Right atrium auricular region (tissue), 2 donors: ENCODE results near the gene PNPLA1. TPM values are rescaled to one million over a fixed set of nuclear protein-coding genes. Genes with fewer than 3 reads are reported as not detected.

ENCODE experiments used
- DNase-seq: peaks from one replicate; pipeline ENCODE4 v3.0.0-alpha.2; 2019; ENCODE audit warnings: low spot score
- H3K27ac ChIP-seq, 2 donors: fragments of 200-600 bp; sonication (generic); 1 replicate in 1 of 2; 2 replicates in 1 of 2; pipeline ENCODE4 v1.5.1; 2016 to 2019
- H3K27me3 ChIP-seq, 2 donors: fragments of 200-600 bp; sonication (generic); one replicate each; pipeline versions ENCODE4 v1.5.1 to v1.6.0; 2017 to 2019
- H3K36me3 ChIP-seq: fragments of 200-600 bp; sonication (generic); one replicate; pipeline ENCODE4 v1.5.1; 2016
- H3K4me1 ChIP-seq, 2 donors: fragments of 200-600 bp; sonication (generic); one replicate each; pipeline versions ENCODE4 v1.5.1 to v1.6.0; 2017 to 2019
- H3K4me3 ChIP-seq, 2 donors: fragments of 200-600 bp; sonication (generic); 1 replicate in 1 of 2; 2 replicates in 1 of 2; pipeline ENCODE4 v1.5.1; 2017 to 2019; ENCODE audit warnings: mild to moderate bottlenecking in 1 of 2, moderate library complexity in 1 of 2
- H3K9me3 ChIP-seq, 2 donors: fragments of 200-600 bp; sonication (generic); one replicate each; pipeline ENCODE4 v1.5.1; 2019
- total RNA-seq, 2 donors: library from RNA; depleted of rRNA; stranded (reverse); fragments of >200 nt; gene quantifications; one replicate each; pipeline ENCODE4 v1.1.0, GENCODE V29; 2016
- TF ChIP-seq, protein P1 (sequence below), 2 donors: fragments of 200-600 bp; sonication (generic); IDR thresholded peaks; one replicate each; pipeline ENCODE4 v1.5.1; 2019; ENCODE audit warnings: antibody characterized with exemption in 2 of 2

The PNPLA1 gene
- total RNA-seq, 2 donors from 2014 or later: 0.20 TPM; not detected in 1

DNA sequence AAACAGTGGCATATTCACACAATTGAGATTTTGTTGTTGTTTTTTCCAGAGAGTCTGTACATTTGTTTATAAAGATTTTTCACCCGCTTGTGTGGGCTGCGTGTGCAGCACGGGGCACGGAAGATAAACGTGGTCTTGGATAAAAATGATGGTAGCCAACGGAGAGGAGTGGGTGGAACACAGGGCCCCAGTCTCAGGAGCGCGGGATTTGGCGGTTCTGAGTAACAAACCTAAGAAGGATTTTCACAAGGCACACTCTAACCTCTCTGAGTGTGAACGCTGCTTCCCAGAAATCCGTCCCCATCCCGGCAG, 70.4 kb downstream of the PNPLA1 start:
- H3K27ac ChIP-seq: no peak overlapping the region
- peaks cover 0 to 12% of the 10 kb centered on the region in 2 donors for H3K4me1 ChIP-seq
- no peak overlapping the region for H3K4me3 ChIP-seq
- TF ChIP-seq, protein P1, sequence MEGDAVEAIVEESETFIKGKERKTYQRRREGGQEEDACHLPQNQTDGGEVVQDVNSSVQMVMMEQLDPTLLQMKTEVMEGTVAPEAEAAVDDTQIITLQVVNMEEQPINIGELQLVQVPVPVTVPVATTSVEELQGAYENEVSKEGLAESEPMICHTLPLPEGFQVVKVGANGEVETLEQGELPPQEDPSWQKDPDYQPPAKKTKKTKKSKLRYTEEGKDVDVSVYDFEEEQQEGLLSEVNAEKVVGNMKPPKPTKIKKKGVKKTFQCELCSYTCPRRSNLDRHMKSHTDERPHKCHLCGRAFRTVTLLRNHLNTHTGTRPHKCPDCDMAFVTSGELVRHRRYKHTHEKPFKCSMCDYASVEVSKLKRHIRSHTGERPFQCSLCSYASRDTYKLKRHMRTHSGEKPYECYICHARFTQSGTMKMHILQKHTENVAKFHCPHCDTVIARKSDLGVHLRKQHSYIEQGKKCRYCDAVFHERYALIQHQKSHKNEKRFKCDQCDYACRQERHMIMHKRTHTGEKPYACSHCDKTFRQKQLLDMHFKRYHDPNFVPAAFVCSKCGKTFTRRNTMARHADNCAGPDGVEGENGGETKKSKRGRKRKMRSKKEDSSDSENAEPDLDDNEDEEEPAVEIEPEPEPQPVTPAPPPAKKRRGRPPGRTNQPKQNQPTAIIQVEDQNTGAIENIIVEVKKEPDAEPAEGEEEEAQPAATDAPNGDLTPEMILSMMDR (IDR thresholded peaks at IDR 0.05): no peak
- no peak for DNase-seq
- no peaks in the 10 kb centered on the region for H3K27me3 ChIP-seq
- H3K9me3 ChIP-seq: no peaks in the 10 kb centered on the region
- H3K36me3 ChIP-seq: no peaks in the 10 kb centered on the region

DNA sequence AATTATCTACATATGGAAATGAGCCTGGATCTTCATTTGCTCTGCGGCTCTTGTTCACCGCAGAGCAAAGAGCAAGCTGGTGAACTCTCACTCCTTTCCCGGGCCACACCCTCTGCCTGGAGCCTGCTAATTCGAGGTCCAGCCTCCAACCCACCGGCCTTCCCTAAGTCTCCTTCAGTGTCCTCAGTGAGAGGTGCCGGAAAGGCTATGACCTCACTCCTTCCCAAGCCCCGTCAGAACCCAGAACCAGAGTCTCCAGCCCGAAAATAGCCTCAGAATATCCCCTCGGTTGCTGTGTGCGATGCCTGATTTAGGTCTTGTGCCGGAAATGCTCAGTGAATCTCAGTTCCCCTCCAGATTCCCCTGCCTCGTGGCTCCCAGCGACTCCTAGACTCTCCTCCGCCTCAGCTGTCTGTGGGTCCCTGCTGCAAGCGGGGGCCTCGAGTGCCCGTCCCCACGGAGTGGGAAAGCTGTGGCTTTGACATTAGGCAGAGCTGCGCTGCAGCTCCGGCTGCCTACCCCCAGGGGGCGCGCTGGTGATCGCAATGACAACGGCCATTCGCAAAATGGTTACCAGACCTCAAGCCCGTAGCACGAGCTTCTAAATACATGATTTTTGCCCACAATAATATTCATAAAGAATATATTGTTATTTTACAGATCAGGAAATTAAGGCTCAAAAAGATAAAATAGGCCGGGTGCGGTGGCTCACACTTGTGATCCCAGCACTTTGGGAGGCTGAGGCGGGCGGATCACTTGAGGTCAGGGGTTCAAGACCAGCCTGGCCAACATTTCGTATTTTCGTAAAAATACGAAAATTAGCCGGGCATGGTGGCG, 71.0 kb downstream of the PNPLA1 start:
- Histone ChIP-seq H3K36me3 (no peaks in the 10 kb centered on the region), H3K4me3 (peak overlapping the region in 1 of 2 donors; percentile 24), H3K4me1 (peaks cover 0 to 12% of the 10 kb centered on the region in 2 donors), H3K9me3 (no peaks in the 10 kb centered on the region), H3K27ac (peak overlapping the region; percentile 40 to 45), H3K27me3 (no peaks in the 10 kb centered on the region)
- DNase-seq: peak; percentile 80
- TF ChIP-seq, protein P1 (IDR thresholded peaks at IDR 0.05): peak; percentile 95 to 99

DNA sequence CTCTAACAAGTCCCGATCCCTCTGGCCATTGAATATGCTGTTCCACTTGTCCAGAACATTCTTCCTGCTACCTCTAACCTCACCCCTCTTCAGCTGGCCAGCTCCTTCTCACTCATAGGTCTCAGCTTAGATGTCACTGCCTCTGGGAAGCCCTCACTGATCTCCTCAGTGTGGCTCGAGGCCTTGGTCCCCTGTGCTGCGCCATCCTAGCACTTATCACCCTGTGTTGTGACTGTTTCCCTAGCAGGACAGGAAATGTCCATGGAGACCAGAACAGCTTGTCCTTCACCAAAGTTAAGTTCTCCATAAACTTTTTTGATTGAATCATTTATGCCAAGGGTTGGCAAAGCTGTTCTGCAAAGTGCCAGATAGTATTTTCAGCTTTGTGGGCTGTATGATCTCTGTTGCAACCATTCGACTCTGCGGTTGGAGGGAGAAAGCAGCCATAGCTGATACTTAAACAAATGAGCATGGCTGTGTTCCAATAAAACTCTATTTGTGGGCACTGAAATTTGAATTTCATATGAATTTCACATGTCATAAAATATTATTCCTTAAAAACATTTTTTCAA, 73.3 kb downstream of the PNPLA1 start:
- TF ChIP-seq, protein P1 (IDR thresholded peaks at IDR 0.05): no peak
- Histone ChIP-seq H3K36me3 (no peaks in the 10 kb centered on the region), H3K27me3 (no peaks in the 10 kb centered on the region), H3K9me3 (no peaks in the 10 kb centered on the region), H3K4me3 (no peak overlapping the region), H3K27ac (no peak overlapping the region), H3K4me1 (peaks cover 0 to 12% of the 10 kb centered on the region in 2 donors)
- no peak for DNase-seq

DNA sequence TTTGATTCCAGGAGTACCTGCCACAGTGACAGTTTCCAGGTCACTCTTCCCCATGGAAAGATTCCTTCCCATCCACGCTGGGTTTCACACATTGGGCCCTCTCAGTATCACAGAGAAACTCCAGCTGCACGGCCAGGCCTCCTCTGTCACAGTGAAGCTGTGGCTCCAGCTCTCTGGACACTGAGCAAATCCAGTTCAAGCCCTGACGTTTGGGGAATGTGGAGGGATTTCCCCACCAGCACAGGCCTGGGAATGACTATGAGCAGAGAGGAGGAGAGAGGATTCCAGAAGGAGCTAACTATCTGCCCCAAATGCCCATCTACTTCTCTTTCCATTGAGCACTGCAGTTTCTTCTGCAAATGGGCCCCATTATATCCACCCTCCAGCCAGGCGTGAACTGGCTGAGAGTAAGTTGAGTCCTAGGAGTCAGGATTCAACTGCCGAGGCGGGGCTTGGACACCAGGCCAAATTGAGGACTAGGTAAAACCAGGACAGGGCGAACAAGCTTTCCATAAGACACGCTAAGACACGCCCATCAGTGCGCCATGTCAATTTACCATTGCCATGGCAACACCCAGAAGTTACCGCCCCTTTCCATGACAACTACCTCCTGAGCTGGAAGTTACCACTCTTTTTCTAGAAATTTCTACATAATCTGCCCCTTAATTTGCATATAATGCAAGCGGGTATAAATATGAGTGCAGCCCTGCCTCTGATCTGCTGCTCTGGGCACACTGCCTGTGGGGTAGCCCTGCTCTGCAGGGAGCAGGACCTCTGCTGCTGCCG, 76.0 kb downstream of the PNPLA1 start:
- Histone ChIP-seq H3K27me3 (no peaks in the 10 kb centered on the region), H3K9me3 (no peaks in the 10 kb centered on the region), H3K4me3 (no peak overlapping the region), H3K27ac (no peak overlapping the region), H3K4me1 (peaks cover 0 to 21% of the 10 kb centered on the region in 2 donors), H3K36me3 (no peaks in the 10 kb centered on the region)
- no peak for DNase-seq
- TF ChIP-seq, protein P1 (IDR thresholded peaks at IDR 0.05): no peak

DNA sequence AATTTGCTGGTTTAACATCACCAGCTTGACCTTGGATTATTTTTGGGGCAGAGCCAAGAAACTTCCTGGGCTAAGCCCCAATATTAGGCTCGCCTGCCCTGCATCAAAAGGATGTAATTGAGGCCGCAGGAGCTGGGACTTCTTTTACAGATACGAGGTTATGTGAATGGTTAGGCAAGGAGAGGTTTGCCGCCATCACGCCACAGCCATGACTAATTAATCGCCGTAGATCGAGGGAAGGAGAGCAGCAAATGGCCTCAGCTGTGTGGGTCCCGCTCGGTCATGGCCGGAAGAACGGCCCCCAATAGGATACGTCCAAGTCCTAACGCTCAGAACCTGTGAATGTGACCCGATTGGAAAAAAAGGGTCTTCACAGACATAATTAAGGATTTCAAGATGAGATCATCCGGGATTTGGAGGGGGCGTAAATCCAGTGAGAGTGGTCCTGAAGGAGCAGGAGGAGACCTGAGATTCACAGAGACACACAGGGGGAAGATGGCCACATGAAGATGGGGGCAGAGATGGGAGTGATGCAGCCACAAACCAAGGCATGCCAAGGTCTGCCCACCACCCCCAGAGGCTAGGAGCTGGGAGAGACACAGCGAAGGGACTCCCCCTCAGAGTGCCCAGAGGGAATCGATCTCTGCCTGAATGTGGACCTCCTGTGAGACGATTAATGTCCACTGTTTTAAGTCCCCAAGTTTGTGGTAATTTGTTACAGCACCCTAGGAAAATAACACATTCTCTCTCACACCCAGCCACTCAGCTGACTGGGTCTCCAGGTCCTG, 76.8 kb downstream of the PNPLA1 start:
- TF ChIP-seq, protein P1 (IDR thresholded peaks at IDR 0.05): no peak
- Histone ChIP-seq H3K27ac (no peak overlapping the region), H3K36me3 (no peaks in the 10 kb centered on the region), H3K27me3 (no peaks in the 10 kb centered on the region), H3K4me3 (no peak overlapping the region), H3K4me1 (peaks cover 0 to 22% of the 10 kb centered on the region in 2 donors), H3K9me3 (no peaks in the 10 kb centered on the region)
- no peak for DNase-seq
